ENCODE results near the gene POLR3F.
A peak's percentile ranks its signal among the peaks of the same experiment; 100 is the strongest.
"Not testable (repeated sequence)": the region's sequence is repeated elsewhere in the genome, so short reads cannot be mapped to it uniquely, and the experiment has no call there.

Gene POLR3F

GRCh38 chr20:18504479-18505060 lies 37.4 kb downstream of the POLR3F start:
- DNase-seq = peak in 26 of 51 donors; percentile 3 to 50 (median 14)

- peak in 1 of 51 donors; percentile 29 for DNase-seq
These were observed 39.6 kb downstream of the POLR3F start for GRCh38 chr20:18506744-18507143.

- peak; percentile 85 to 100 (median 96) for DNase-seq
These were observed 40.3 kb downstream of the POLR3F start, which contains the start of gene SEC23B for GRCh38 chr20:18507218-18508191. Gene SEC23B, plus strand, starts transcription at chr20:18507940. Its CDS starts 2,896 bp downstream, at chr20:18510836.

GRCh38 chr20:18511571-18511970 lies 44.4 kb downstream of the POLR3F start:
- DNase-seq = no peak

- DNase-seq = no peak
These were observed 46.0 kb downstream of the POLR3F start for GRCh38 chr20:18513208-18513607.

GRCh38 chr20:18514127-18514526 lies 46.9 kb downstream of the POLR3F start:
- DNase-seq = no peak

- no peak for DNase-seq
These were observed 48.8 kb downstream of the POLR3F start for GRCh38 chr20:18515973-18516372.

GRCh38 chr20:18522066-18522465 lies 54.9 kb downstream of the POLR3F start:
- not testable (repeated sequence) for DNase-seq

GRCh38 chr20:18523066-18523465 lies 55.9 kb downstream of the POLR3F start:
- no peak for DNase-seq

GRCh38 chr20:18524646-18525045 lies 57.5 kb downstream of the POLR3F start:
- DNase-seq = no peak

- not testable (repeated sequence) for DNase-seq
These were observed 59.6 kb downstream of the POLR3F start for GRCh38 chr20:18526761-18527160.

GRCh38 chr20:18527339-18527738 lies 60.1 kb downstream of the POLR3F start:
- DNase-seq = no peak

- no peak for DNase-seq
These were observed 60.6 kb downstream of the POLR3F start for GRCh38 chr20:18527836-18528235.

- no peak for DNase-seq
These were observed 61.9 kb downstream of the POLR3F start for GRCh38 chr20:18529041-18529440.

- no peak for DNase-seq
These were observed 65.4 kb downstream of the POLR3F start for GRCh38 chr20:18532626-18533025.

GRCh38 chr20:18533491-18533890 lies 66.3 kb downstream of the POLR3F start:
- no peak for DNase-seq

GRCh38 chr20:18533978-18534644 lies 66.9 kb downstream of the POLR3F start:
- DNase-seq = no peak

Measured in hypothalamus (tissue), 51 donors.